ENCODE measurements around the gene TTLL9. TPM values are rescaled to one million over a fixed set of nuclear protein-coding genes. Genes with fewer than 3 reads are reported as not detected.
"Not testable (repeated sequence)": the region's sequence is repeated elsewhere in the genome, so short reads cannot be mapped to it uniquely, and the experiment has no call there.

Gene TTLL9
- total and polyA plus RNA-seq, 8 donors: 0.20 to 6.2 (median 2.3) TPM

GRCh38 chr20:31918466-31919105 lies 48.2 kb downstream of the TTLL9 start:
- Histone ChIP-seq H3K27me3 (peaks cover 0 to 5% of the 10 kb centered on the region in 2 donors), H3K4me1 (no peaks in the 10 kb centered on the region), H3K9me3 (no peaks in the 10 kb centered on the region), H3K4me3 (no peak overlapping the region), H3K27ac (no peak overlapping the region), H3K36me3 (no peaks in the 10 kb centered on the region)
- no peak for TF ChIP-seq CTCF (IDR thresholded peaks at IDR 0.05)
- DNase-seq (no peak), ATAC-seq (no peak)
- intact Hi-C loops (cut with DNase I): no loop called here

GRCh38 chr20:31919410-31920155 lies 49.1 kb downstream of the TTLL9 start:
- no peaks in the 10 kb centered on the region for H3K36me3 ChIP-seq
- H3K4me3 ChIP-seq: no peak overlapping the region
- H3K9me3 ChIP-seq: no peaks in the 10 kb centered on the region
- H3K4me1 ChIP-seq: no peaks in the 10 kb centered on the region
- peaks cover 0 to 12% of the 10 kb centered on the region in 2 donors for H3K27me3 ChIP-seq
- no peak overlapping the region for H3K27ac ChIP-seq
- intact Hi-C loops (cut with DNase I): no loop called here
- ATAC-seq (no peak), DNase-seq (no peak)
- no peak for TF ChIP-seq CTCF (IDR thresholded peaks at IDR 0.05)

DNA sequence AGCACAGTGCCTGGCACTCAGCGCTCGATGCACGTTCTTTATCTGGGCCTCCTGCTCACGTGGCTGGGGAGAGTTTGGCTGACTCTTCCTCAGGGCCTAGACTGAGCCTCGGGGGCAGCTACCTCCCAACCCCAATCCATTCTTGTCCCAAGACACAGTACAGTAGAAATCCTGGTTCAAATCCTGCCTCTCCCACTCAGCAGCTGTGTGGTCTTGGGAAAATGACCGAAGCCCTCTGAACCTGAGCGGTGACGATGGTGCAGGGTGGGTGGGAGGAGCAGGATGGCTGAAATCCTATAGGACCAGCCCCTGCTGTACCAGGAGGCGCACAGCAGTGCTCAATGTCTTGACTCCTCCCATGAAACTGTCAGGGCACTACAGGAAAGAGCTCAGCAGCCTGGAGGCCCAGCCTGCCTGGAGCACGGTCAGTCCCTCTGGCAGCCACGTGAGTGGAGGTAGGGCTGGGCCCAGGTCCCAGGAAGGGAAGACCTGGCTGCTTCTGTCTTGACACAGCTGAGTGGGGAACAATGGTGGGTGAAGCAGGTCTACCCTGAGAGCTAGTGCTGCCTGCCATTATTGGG lies 49.9 kb downstream of the TTLL9 start:
- no peak for DNase-seq
- H3K27ac ChIP-seq: no peak overlapping the region
- peaks cover 0 to 12% of the 10 kb centered on the region in 2 donors for H3K27me3 ChIP-seq
- H3K36me3 ChIP-seq: no peaks in the 10 kb centered on the region
- intact Hi-C loops (cut with DNase I): no loop called here
- ATAC-seq: no peak
- H3K9me3 ChIP-seq: no peaks in the 10 kb centered on the region
- TF ChIP-seq CTCF (IDR thresholded peaks at IDR 0.05): no peak
- no peak overlapping the region for H3K4me3 ChIP-seq
- no peaks in the 10 kb centered on the region for H3K4me1 ChIP-seq

DNA sequence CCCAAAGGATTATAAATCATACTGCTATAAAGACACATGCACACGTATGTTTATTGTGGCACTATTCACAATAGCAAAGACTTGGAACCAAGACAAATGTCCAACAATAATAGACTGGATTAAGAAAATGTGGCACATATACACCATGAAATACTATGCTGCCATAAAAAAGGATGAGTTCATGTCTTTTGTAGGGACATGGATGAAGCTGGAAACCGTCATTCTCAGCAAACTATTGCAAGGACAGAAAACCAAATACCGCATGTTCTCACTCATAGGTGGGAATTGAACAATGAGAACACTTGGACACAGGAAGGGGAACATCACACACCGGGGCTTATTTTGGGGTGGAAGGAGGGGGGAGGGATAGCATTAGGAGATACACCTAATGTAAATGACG lies 51.0 kb downstream of the TTLL9 start:
- ATAC-seq; H3K36me3 ChIP-seq; H3K4me1 ChIP-seq; H3K9me3 ChIP-seq; H3K27ac ChIP-seq; H3K4me3 ChIP-seq; intact Hi-C loops (cut with DNase I); DNase-seq: not testable (repeated sequence)
- peaks cover 0 to 18% of the 10 kb centered on the region in 2 donors for H3K27me3 ChIP-seq

- intact Hi-C loops (cut with DNase I): no loop called here
These were observed 51.7 kb downstream of the TTLL9 start for GRCh38 chr20:31922181-31922580.

More at GRCh38 chr20:31922181-31922580, 51.7 kb downstream of the TTLL9 start:
- H3K4me3 ChIP-seq: no peak overlapping the region
- H3K36me3 ChIP-seq: no peaks in the 10 kb centered on the region
- ATAC-seq (no peak), DNase-seq (no peak)
- H3K4me1 ChIP-seq: no peaks in the 10 kb centered on the region
- H3K9me3 ChIP-seq: no peaks in the 10 kb centered on the region
- no peak for TF ChIP-seq CTCF (IDR thresholded peaks at IDR 0.05)
- H3K27ac ChIP-seq: no peak overlapping the region
- peaks cover 0 to 18% of the 10 kb centered on the region in 2 donors for H3K27me3 ChIP-seq
